H1 (cell line): ENCODE data around the gene KIF22. TPM values are rescaled to one million over a fixed set of nuclear protein-coding genes. Genes with fewer than 3 reads are reported as not detected.
A peak's percentile ranks its signal among the peaks of the same experiment; 100 is the strongest.

Experiments used
- CTCF ChIA-PET: fragments of 300-600 bp; sonication (Branson Sonifier 250); formaldehyde crosslinking; loops from one replicate; lab custom pipeline; 2021; ENCODE audit not compliant: partially characterized antibody; lab: Charles Lee
- POLR2A ChIA-PET: fragments of 300-600 bp; sonication (Branson Sonifier 250); formaldehyde crosslinking; loops from one replicate; lab custom pipeline; 2021; ENCODE audit warnings: inconsistent platforms; ENCODE audit not compliant: partially characterized antibody; lab: Charles Lee
- DNase-seq, 2 experiments: peaks; one replicate each; pipeline versions ENCODE4 v3.0.0 to v3.0.0-alpha.2; 2010 to 2022; ENCODE audit warnings: low spot score in 2 of 2, low read depth in 1 of 2, mixed read lengths in 1 of 2
- FAIRE-seq: peaks from 2 replicates; lab custom pipeline; 2011; peaks lifted over from hg19 to GRCh38; lab: Jason Lieb, UNC
- H2AFZ ChIP-seq: 2 replicates; pipeline ENCODE4 v1.8.1; 2012; ENCODE audit warnings: low read length, inconsistent platforms
- H2AK5ac ChIP-seq: 2 replicates; pipeline ENCODE4 v1.6.1; 2013; ENCODE audit warnings: low read depth, low read length
- H2BK120ac ChIP-seq: replicated peaks from 2 replicates; pipeline ENCODE3; 2013; ENCODE audit warnings: low read depth, low read length, inconsistent platforms
- H2BK12ac ChIP-seq: 2 replicates; pipeline ENCODE4 v1.6.1; 2013; ENCODE audit warnings: low read depth, low read length
- H2BK15ac ChIP-seq: 2 replicates; pipeline ENCODE4 v1.6.1; 2013; ENCODE audit warnings: low read length
- H2BK20ac ChIP-seq: 2 replicates; pipeline ENCODE4 v1.6.1; 2013; ENCODE audit warnings: low read length
- H2BK5ac ChIP-seq: 2 replicates; pipeline ENCODE4 v1.6.1; 2013; ENCODE audit warnings: low read depth, low read length
- H3K14ac ChIP-seq: 2 replicates; pipeline ENCODE4 v1.6.1; 2013; ENCODE audit warnings: inconsistent platforms; ENCODE audit not compliant: insufficient read length
- H3K18ac ChIP-seq: 2 replicates; pipeline ENCODE4 v1.6.1; 2013; ENCODE audit warnings: low read length; ENCODE audit errors: extremely low read depth
- H3K23ac ChIP-seq: 2 replicates; pipeline ENCODE4 v1.6.1; 2013; ENCODE audit warnings: inconsistent platforms; ENCODE audit not compliant: insufficient read length
- H3K23me2 ChIP-seq: 2 replicates; pipeline ENCODE4 v1.6.1; 2013; ENCODE audit warnings: low read depth, low read length
- H3K27ac ChIP-seq: 2 replicates; pipeline ENCODE4 v1.6.1; 2011; ENCODE audit warnings: low read depth, low read length, inconsistent platforms
- H3K27me3 ChIP-seq, 4 experiments: replicated peaks in 1 of 4; 1 replicate in 1 of 4; 2 replicates in 3 of 4; pipeline versions ENCODE4 v1.6.1 to v1.8.1; 2011 to 2013; ENCODE audit warnings: low read length in 3 of 4, mild to moderate bottlenecking in 3 of 4, inconsistent platforms in 2 of 4, mixed read lengths in 2 of 4, moderate library complexity in 1 of 4; ENCODE audit not compliant: control insufficient read depth in 3 of 4, insufficient read depth in 3 of 4; ENCODE audit errors: extremely low read depth in 1 of 4
- H3K36me3 ChIP-seq, 4 experiments: 2 replicates each; pipeline versions ENCODE4 v1.6.1 to v1.8.1; 2011 to 2013; ENCODE audit warnings: mild to moderate bottlenecking in 4 of 4, low read length in 3 of 4, moderate library complexity in 2 of 4, control low read depth in 1 of 4, inconsistent platforms in 1 of 4; ENCODE audit not compliant: insufficient read depth in 4 of 4, control insufficient read depth in 2 of 4
- H3K4ac ChIP-seq: replicated peaks from 2 replicates; pipeline ENCODE3; 2013; ENCODE audit warnings: low read length, low read depth, mixed read lengths, inconsistent platforms; ENCODE audit not compliant: insufficient read length
- H3K4me1 ChIP-seq, 4 experiments: replicated peaks in 1 of 4; 1 replicate in 1 of 4; 2 replicates in 3 of 4; pipeline versions ENCODE4 v1.6.1 to v1.8.1; 2011 to 2013; ENCODE audit warnings: low read length in 3 of 4, inconsistent platforms in 2 of 4, mixed read lengths in 1 of 4; ENCODE audit not compliant: insufficient read depth in 4 of 4, control insufficient read depth in 3 of 4
- H3K4me2 ChIP-seq, 2 experiments: 2 replicates each; pipeline versions ENCODE4 v1.6.1 to v1.8.1; 2011 to 2013; ENCODE audit warnings: low read depth in 2 of 2, low read length in 2 of 2, control low read depth in 1 of 2, inconsistent platforms in 1 of 2, mild to moderate bottlenecking in 1 of 2; ENCODE audit not compliant: insufficient read depth in 1 of 2
- H3K4me3 ChIP-seq, 4 experiments: fragments of 200-600, 300-600 bp in 1 of 4; sonication (generic), shearing (Covaris generic), sonication (Bioruptor Twin) in 1 of 4; 2 replicates each; pipeline versions ENCODE4 v1.5.1 to v1.8.1; 2011 to 2016; ENCODE audit warnings: low read length in 4 of 4, low read depth in 3 of 4, control low read depth in 2 of 4, inconsistent platforms in 2 of 4, mild to moderate bottlenecking in 2 of 4, mixed read lengths in 1 of 4, moderate library complexity in 1 of 4; ENCODE audit not compliant: insufficient read depth in 2 of 4; ENCODE audit errors: extremely low read depth in 1 of 4
- H3K56ac ChIP-seq: replicated peaks from 2 replicates; pipeline ENCODE3; 2013; ENCODE audit warnings: low read depth, mild to moderate bottlenecking, mixed read lengths, low read length, inconsistent platforms; ENCODE audit not compliant: insufficient read length
- H3K79me1 ChIP-seq: 2 replicates; pipeline ENCODE4 v1.6.1; 2013; ENCODE audit warnings: low read depth, low read length, control low read depth
- H3K79me2 ChIP-seq, 2 experiments: 2 replicates each; pipeline versions ENCODE4 v1.6.1 to v1.8.1; 2012 to 2013; ENCODE audit warnings: low read length in 2 of 2, mild to moderate bottlenecking in 2 of 2, inconsistent platforms in 1 of 2; ENCODE audit not compliant: insufficient read depth in 2 of 2, control insufficient read depth in 1 of 2
- H3K9ac ChIP-seq, 4 experiments: replicated peaks in 1 of 4; 1 replicate in 1 of 4; 2 replicates in 3 of 4; pipeline versions ENCODE4 v1.6.1 to v1.8.1; 2011 to 2013; ENCODE audit warnings: low read depth in 3 of 4, low read length in 3 of 4, control low read depth in 2 of 4, mild to moderate bottlenecking in 2 of 4, moderate library complexity in 2 of 4, inconsistent platforms in 1 of 4; ENCODE audit errors: extremely low read depth in 1 of 4
- H3K9me3 ChIP-seq, 2 experiments: 2 replicates each; pipeline versions ENCODE4 v1.6.1 to v1.8.1; 2012 to 2013; ENCODE audit warnings: mild to moderate bottlenecking in 2 of 2, moderate library complexity in 2 of 2, control low read depth in 1 of 2, inconsistent platforms in 1 of 2, low read depth in 1 of 2, low read length in 1 of 2, mixed read lengths in 1 of 2; ENCODE audit not compliant: insufficient read depth in 2 of 2
- H4K20me1 ChIP-seq, 2 experiments: replicated peaks in 1 of 2; 2 replicates each; pipeline versions ENCODE3 to v1.8.1; 2011 to 2013; ENCODE audit warnings: inconsistent platforms in 2 of 2, low read length in 2 of 2, mild to moderate bottlenecking in 1 of 2; ENCODE audit not compliant: insufficient read depth in 2 of 2, control insufficient read depth in 1 of 2
- H4K5ac ChIP-seq: 2 replicates; pipeline ENCODE4 v1.6.1; 2013; ENCODE audit warnings: low read length, low read depth, mixed read lengths, inconsistent platforms; ENCODE audit not compliant: insufficient read length
- H4K8ac ChIP-seq: 2 replicates; pipeline ENCODE4 v1.8.0; 2013; ENCODE audit warnings: mild to moderate bottlenecking, moderate library complexity, low read length, inconsistent platforms; ENCODE audit not compliant: insufficient read depth; ENCODE audit errors: extremely low read depth
- H4K91ac ChIP-seq: replicated peaks from 2 replicates; pipeline ENCODE3; 2013; ENCODE audit warnings: low read length, mixed read lengths, inconsistent platforms; ENCODE audit not compliant: insufficient read length
- ASH2L ChIP-seq: fragments of 200-600, 300-600 bp; sonication (generic); IDR thresholded peaks from one replicate; pipeline ENCODE4 v1.7.1; 2017; ENCODE audit warnings: low read length
- KDM4A ChIP-seq: IDR thresholded peaks from one replicate; pipeline ENCODE4 v1.7.1; 2012; ENCODE audit warnings: low read depth, mild to moderate bottlenecking, moderate library complexity, low read length, inconsistent platforms; ENCODE audit not compliant: severe bottlenecking
- KDM5A ChIP-seq: fragments of 200-600 bp; IDR thresholded peaks from 2 replicates; pipeline ENCODE4 v1.7.1; 2012; ENCODE audit warnings: mild to moderate bottlenecking, low read length, inconsistent platforms, mixed read lengths
- NRF1 ChIP-seq: IDR thresholded peaks from 2 replicates; pipeline ENCODE4 v1.6.1; 2011; ENCODE audit warnings: mild to moderate bottlenecking, low read depth, low read length, improper control_type of control experiment
- WGBS, 2 experiments: shearing (Covaris generic) in 1 of 2; methylation state at CpG; one replicate each; pipeline versions ENCODE4 v1.1.6 to v1.1.7; 2013 to 2015; ENCODE audit warnings: low lambda C conversion rate in 2 of 2, mixed read lengths in 2 of 2, inconsistent platforms in 1 of 2, low coverage in 1 of 2, missing lambda C conversion rate in 1 of 2; ENCODE audit not compliant: insufficient replicate concordance in 2 of 2, insufficient coverage in 1 of 2, insufficient read length in 1 of 2; ENCODE audit errors: extremely low coverage in 1 of 2, missing lambda C conversion rate in 1 of 2; 5-methylcytosine and 5-hydroxymethylcytosine counted together
- polyA plus RNA-seq, 7 experiments: library from polyadenylated mRNA; depleted of rRNA in 3 of 7; stranded (reverse) in 5 of 7; unstranded in 2 of 7; fragments of >200 nt in 5 of 7; fragments of 200-250 nt in 2 of 7; gene quantifications; 1 replicate in 5 of 7; 2 replicates in 1 of 7; 4 replicates in 1 of 7; pipeline versions ENCODE4 v1.2.1 to v1.2.3, GENCODE V29; 2011 to 2013; ENCODE audit warnings: missing spikeins in 2 of 7, mixed read lengths in 2 of 7
- total RNA-seq: library from RNA; stranded (reverse); fragmentation: NEBNext Ultra II Directional; extraction: Animal tissue kit (Norgen Biotek cat#: 25700); gene quantifications from 2 replicates; pipeline ENCODE4 v1.2.1, GENCODE V29; 2021

Gene KIF22
- total and polyA plus RNA-seq, 2 of the 8 experiments (the other 6 are each of a cell fraction or from before 2014, with no cell fraction given), result 139 to 142 TPM

DNA sequence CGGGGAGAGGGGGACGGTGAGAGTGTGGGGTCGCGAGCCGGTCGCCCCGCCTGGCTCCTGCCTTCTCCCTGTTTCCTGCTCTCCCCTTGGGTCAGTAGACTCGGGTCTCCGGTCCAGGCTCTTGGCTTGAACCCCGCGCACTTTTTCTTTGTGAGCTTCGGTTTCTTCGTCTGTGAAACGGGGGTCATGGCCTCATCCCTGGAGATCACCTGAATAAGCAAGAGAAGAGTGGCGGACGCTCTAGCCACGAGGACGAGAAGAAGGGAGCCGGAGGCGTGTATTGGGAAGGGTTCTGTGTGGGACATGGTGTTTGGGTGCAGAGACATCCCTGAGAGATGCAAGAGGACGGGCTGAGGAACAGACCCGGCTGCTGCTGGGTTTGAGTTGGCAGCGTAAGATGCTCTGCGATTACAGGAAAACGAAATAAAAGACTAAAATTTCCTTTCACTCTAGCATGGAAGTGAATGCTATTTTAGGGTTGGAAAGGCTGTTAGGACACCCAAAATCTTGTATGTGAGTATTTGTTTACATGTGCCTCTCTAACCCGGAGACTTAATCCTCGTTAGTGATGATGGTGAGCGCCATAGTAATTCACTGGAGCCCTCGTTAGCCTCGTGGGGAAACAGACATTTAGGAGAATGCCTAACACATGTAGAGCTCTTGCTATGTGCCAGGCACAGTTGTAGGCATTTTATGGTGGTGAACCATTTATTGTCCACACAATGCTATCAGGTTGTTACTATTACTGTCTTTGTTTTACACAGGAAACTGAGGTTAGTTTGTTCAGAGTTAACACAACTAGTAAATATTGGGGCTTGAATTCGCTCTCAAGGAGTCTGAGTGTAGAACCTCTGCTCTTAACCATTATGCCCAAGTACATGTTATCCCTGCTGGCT, 646 bp downstream of the KIF22 start:
- Histone ChIP-seq H4K91ac (peak overlapping the region; percentile 95), H3K9ac (peak overlapping the region; percentile 73 to 88 (median 85)), H3K14ac (no peak overlapping the region), H3K56ac (peak overlapping the region; percentile 50), H3K27ac (peak overlapping the region; percentile 66; the same call in 1 of the 2 replicates), H2BK120ac (no peak overlapping the region), H2AFZ (peak overlapping the region; percentile 73; the same call in 1 of the 2 replicates), H3K4me3 (peak overlapping the region; percentile 92 to 98 (median 96)), H3K4me2 (peak overlapping the region; percentile 74 to 100), H2BK20ac (no peak overlapping the region), H3K79me1 (peaks cover 12% of the 10 kb centered on the region; the same call in 1 of the 2 replicates), H3K4me1 (peaks cover 0 to 13% (median 5%) of the 10 kb centered on the region in 4 experiments; a peak in 6 of 7 replicates), H2AK5ac (peak overlapping the region; percentile 86; the same call in 1 of the 2 replicates), H2BK12ac (0 out of 2 replicates have a peak overlapping the region, but pooled peaks have one; percentile 27), H4K20me1 (peaks cover 3 to 14% of the 10 kb centered on the region in 2 experiments), H4K5ac (peak overlapping the region; percentile 94), H3K4ac (peak overlapping the region; percentile 48), H3K27me3 (no peaks in the 10 kb centered on the region), H4K8ac (peak overlapping the region; percentile 87), H2BK15ac (no peak overlapping the region), H3K79me2 (peaks cover 28 to 55% of the 10 kb centered on the region in 2 experiments), H3K23ac (no peak overlapping the region), H3K36me3 (peaks cover 0 to 15% (median 3%) of the 10 kb centered on the region in 4 experiments; a peak in 5 of 8 replicates), H3K18ac (peak overlapping the region; percentile 97), H3K23me2 (peaks cover 14% of the 10 kb centered on the region), H3K9me3 (no peaks in the 10 kb centered on the region), H2BK5ac (peak overlapping the region; percentile 97)
- DNase-seq (no peak), FAIRE-seq (no peak)
- 5% methylated on average over 31 of the region's 31 CpGs; no CpG with 5 or more reads in 1 of the 2 experiments for WGBS, 2 experiments
- no peak for TF ChIP-seq NRF1
- no peak for TF ChIP-seq ASH2L
- peak; percentile 21; the same call in 1 of the 2 replicates for TF ChIP-seq KDM5A
- TF ChIP-seq KDM4A, result peak; percentile 36
- ChIA-PET CTCF (interaction anchor here (0.8 to 2.8 kb wide), 12 partner anchors 10 to 99 kb away, joined by 3 to 23 read pairs (median 6); partner anchors contain the start of genes MAZ and PAGR1), POLR2A (interaction anchor here (0.7 to 3.7 kb wide), 34 partner anchors 11 to 300 kb away, joined by 3 to 58 read pairs (median 4); partner anchors contain the start of genes CDIPT, MAZ, PAGR1 and TBX6)
